Naive thymus-derived CD8-positive, alpha-beta T cell (primary cell): ENCODE results near the gene SMYD5. TPM values are rescaled to one million over a fixed set of nuclear protein-coding genes. Genes with fewer than 3 reads are reported as not detected.
"Not testable (repeated sequence)": the region's sequence is repeated elsewhere in the genome, so short reads cannot be mapped to it uniquely, and the experiment has no call there.

ENCODE experiments used
- ATAC-seq, 2 donors: fragments of 150-1000 bp; cut with Tn5 transposase in 1 of 2; sonication (Bioruptor Pico), chemical (Tn5 transposase) in 1 of 2; 1 replicate in 1 of 2; 2 replicates in 1 of 2; pipeline ENCODE4 v1.10.0; 2021; ENCODE audit warnings: mild to moderate bottlenecking in 2 of 2, moderate library complexity in 2 of 2
- POLR2A ChIA-PET: fragments of 350-600 bp; sonication (Branson Sonifier 250); formaldehyde crosslinking; loops from one replicate; lab custom pipeline; 2021; ENCODE audit warnings: antibody characterized with exemption; lab: Charles Lee
- DNase-seq, 10 donors: peaks; one replicate each; pipeline versions ENCODE4 v3.0.0 to v3.0.0-alpha.2; 2020 to 2022
- H3K27ac Mint-ChIP-seq, 10 donors: one replicate each; pipeline ENCODE4 v1.8.0; 2020 to 2022; ENCODE audit warnings: mild to moderate bottlenecking in 10 of 10, mixed read lengths in 10 of 10, moderate library complexity in 4 of 10, inconsistent platforms in 1 of 10
- H3K27me3 Mint-ChIP-seq, 5 donors: one replicate each; pipeline ENCODE4 v1.8.0; 2021 to 2022; ENCODE audit warnings: mixed read lengths in 5 of 5
- H3K36me3 Mint-ChIP-seq, 3 donors: one replicate each; pipeline ENCODE4 v1.8.0; 2020 to 2022; ENCODE audit warnings: mixed read lengths in 3 of 3, mild to moderate bottlenecking in 2 of 3, inconsistent platforms in 1 of 3
- H3K4me1 Mint-ChIP-seq, 4 donors: one replicate each; pipeline ENCODE4 v1.8.0; 2021 to 2022; ENCODE audit warnings: mixed read lengths in 4 of 4
- H3K4me3 Mint-ChIP-seq, 10 donors: one replicate each; pipeline ENCODE4 v1.8.0; 2020 to 2022; ENCODE audit warnings: mild to moderate bottlenecking in 10 of 10, mixed read lengths in 10 of 10, moderate library complexity in 6 of 10, inconsistent platforms in 1 of 10
- H3K9me3 Mint-ChIP-seq, 9 donors: one replicate each; pipeline ENCODE4 v1.8.0; 2020 to 2022; ENCODE audit warnings: mixed read lengths in 9 of 9, mild to moderate bottlenecking in 3 of 9, inconsistent platforms in 1 of 9, moderate library complexity in 1 of 9
- polyA plus RNA-seq, 3 donors: library from polyadenylated mRNA; unstranded; fragments of 300-500 nt; fragmentation: Illumina TruSeq; gene quantifications; one replicate each; pipeline ENCODE4 v1.2.3, GENCODE V29; 2021
- total RNA-seq, 8 experiments: library from RNA in 2 of 8; stranded (reverse) in 2 of 8; gene quantifications; one replicate each; pipeline ENCODE4 v1.2.3 and lab custom pipeline; 2021 to 2026

SMYD5 gene
- total and polyA plus RNA-seq, 5 experiments from 2014 or later: 22.7 to 56.3 (median 28.3) TPM

- H3K9me3 Mint-ChIP-seq: no peaks in the 10 kb centered on the region
- peak; percentile 84 to 90 for ATAC-seq
- POLR2A ChIA-PET: interaction anchor here (0.6 to 2.5 kb wide), 9 partner anchors 27 to 1330 kb away, joined by 3 to 11 read pairs (median 4); partner anchors contain the start of genes CCT7 and SMYD5
- peak overlapping the region in 5 of 10 donors; percentile 44 to 93 (median 63) for H3K27ac Mint-ChIP-seq
- peaks cover 20 to 74% (median 40%) of the 10 kb centered on the region in 5 donors for H3K27me3 Mint-ChIP-seq
- H3K36me3 Mint-ChIP-seq: no peaks in the 10 kb centered on the region
- peak overlapping the region; percentile 85 to 95 (median 93) for H3K4me3 Mint-ChIP-seq
- DNase-seq: peak; percentile 77 to 95 (median 88)
- peaks cover 8 to 18% (median 16%) of the 10 kb centered on the region in 4 donors for H3K4me1 Mint-ChIP-seq
These were observed 37.0 kb upstream of the SMYD5 start for GRCh38 chr2:73176881-73177644.

DNA sequence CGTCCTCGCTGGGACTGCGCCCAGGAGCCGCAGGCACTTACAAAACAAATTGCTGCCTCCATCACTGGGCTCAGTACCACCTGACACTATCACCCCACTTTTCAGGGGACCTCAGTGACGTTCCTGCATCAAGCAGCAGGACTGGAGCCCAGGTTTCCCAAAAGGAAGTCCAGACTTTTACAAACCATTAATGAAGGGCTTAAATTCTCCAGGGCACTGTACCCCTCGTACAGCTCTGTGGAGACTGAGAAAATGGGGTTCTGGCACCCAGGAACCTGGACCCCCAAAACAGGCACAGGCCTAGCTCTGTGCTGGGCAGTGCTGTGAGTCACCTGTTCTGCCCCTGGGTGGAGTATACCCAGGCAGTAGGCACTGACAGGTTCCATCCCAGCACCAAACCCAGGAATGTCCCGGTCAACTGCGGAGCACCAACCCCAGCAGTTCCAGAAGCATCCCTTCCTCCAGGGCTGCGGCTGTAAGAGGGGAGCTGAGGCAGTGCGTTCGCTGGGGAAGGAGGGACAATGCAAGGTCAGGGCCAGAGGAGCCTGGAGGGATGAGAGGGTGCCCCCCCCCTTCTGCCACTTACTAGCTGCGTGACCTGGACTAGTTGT lies 36.3 kb upstream of the SMYD5 start:
- Mint-ChIP-seq H3K36me3 (no peaks in the 10 kb centered on the region), H3K4me1 (peaks cover 8 to 18% (median 16%) of the 10 kb centered on the region in 4 donors), H3K27me3 (peaks cover 20 to 76% (median 39%) of the 10 kb centered on the region in 5 donors), H3K4me3 (peak overlapping the region; percentile 85 to 95 (median 93)), H3K27ac (peak overlapping the region in 2 of 10 donors; percentile 44 to 93), H3K9me3 (no peaks in the 10 kb centered on the region)
- ATAC-seq (peak; percentile 2 to 5), DNase-seq (no peak)
- POLR2A ChIA-PET: interaction anchor here (0.6 to 2.5 kb wide), 8 partner anchors 33 to 1329 kb away, joined by 3 to 11 read pairs (median 4); partner anchors contain the start of genes CCT7 and SMYD5

DNA sequence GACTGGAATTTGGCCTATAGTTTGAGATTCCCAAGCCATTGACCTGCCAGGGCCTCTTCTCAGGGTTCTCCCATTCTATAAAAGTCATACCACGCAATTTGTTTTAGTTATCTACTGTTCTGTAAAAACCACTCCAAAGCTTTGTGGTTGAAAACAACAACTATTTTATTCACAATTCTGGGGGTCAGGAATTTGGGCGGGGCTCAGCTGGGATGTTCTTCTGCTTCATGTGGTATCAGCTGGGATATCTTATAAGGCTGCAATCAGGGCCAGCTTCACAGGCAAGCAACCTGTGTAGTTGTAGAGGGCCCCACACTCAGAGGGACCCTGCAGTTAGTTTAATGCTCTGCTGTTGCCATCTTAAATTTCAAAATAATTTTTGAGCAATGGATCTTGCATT lies 28.1 kb upstream of the SMYD5 start:
- Mint-ChIP-seq H3K4me3 (no peak overlapping the region), H3K27ac (no peak overlapping the region), H3K4me1 (no peaks in the 10 kb centered on the region), H3K27me3 (peaks cover 8 to 36% (median 15%) of the 10 kb centered on the region in 5 donors), H3K36me3 (peaks cover 0 to 8% (median 3%) of the 10 kb centered on the region in 3 donors), H3K9me3 (peaks cover 0 to 10% (median 2%) of the 10 kb centered on the region in 9 donors)
- POLR2A ChIA-PET: no interaction called here
- no peak for ATAC-seq
- DNase-seq: no peak

DNA sequence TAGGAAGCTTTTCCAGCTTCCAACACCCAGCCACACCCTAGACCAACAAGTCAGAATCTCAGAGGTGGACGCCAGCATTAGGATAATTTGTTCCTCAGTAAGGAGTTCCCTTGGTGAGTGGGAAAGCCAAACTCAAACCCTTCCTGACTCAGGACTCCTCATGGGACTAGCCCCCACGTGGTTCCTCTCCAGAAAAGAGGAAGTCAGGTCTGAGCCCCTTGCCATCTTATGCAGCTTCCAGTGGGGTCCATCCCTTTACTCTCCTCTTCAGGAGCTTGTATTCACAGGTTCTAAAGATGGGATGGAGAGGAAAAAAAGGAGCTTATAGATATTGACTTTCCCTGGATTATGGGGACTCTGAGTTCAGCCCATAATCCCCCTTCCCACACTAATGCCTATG lies 26.5 kb upstream of the SMYD5 start:
- Mint-ChIP-seq H3K4me3 (no peak overlapping the region), H3K4me1 (no peaks in the 10 kb centered on the region), H3K27ac (no peak overlapping the region), H3K9me3 (peaks cover 0 to 10% (median 2%) of the 10 kb centered on the region in 9 donors), H3K36me3 (peaks cover 0 to 8% (median 3%) of the 10 kb centered on the region in 3 donors), H3K27me3 (peaks cover 6 to 28% (median 14%) of the 10 kb centered on the region in 5 donors)
- POLR2A ChIA-PET: no interaction called here
- no peak for ATAC-seq
- no peak for DNase-seq

- H3K27ac Mint-ChIP-seq: no peak overlapping the region
- peaks cover 16 to 44% (median 33%) of the 10 kb centered on the region in 5 donors for H3K27me3 Mint-ChIP-seq
- DNase-seq (no peak), ATAC-seq (no peak)
- peaks cover 0 to 2% (median 1%) of the 10 kb centered on the region in 3 donors for H3K36me3 Mint-ChIP-seq
- POLR2A ChIA-PET: no interaction called here
- H3K9me3 Mint-ChIP-seq: no peaks in the 10 kb centered on the region
- H3K4me1 Mint-ChIP-seq: peaks cover 0 to 9% (median 3%) of the 10 kb centered on the region in 4 donors
- H3K4me3 Mint-ChIP-seq: no peak overlapping the region
These were observed 16.5 kb upstream of the SMYD5 start for GRCh38 chr2:73197579-73197978.

DNA sequence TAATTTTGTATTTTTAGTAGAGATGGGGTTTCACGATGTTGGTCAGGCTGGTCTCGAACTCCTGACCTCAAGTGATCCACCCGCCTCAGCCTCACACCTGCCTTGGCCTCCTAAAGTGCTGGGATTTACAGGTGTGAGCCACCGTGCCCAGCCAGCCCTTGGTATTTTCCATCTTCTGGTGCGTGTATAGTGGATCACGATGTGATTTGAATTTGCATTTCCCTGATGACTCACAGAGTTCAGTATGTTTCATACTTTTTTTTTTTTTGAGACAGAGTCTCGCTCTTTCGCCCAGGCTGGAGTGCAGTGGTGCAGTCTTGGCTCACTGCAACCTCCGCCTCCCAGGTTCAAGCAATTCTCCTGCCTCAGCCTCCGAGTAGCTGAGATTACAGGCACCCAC lies 13.8 kb upstream of the SMYD5 start:
- H3K36me3 Mint-ChIP-seq, ATAC-seq, H3K9me3 Mint-ChIP-seq, H3K27ac Mint-ChIP-seq, H3K4me3 Mint-ChIP-seq, POLR2A ChIA-PET, DNase-seq: not testable (repeated sequence)
- peaks cover 0 to 12% (median 4%) of the 10 kb centered on the region in 4 donors for H3K4me1 Mint-ChIP-seq
- peaks cover 24 to 66% (median 46%) of the 10 kb centered on the region in 5 donors for H3K27me3 Mint-ChIP-seq

GRCh38 chr2:73202156-73203054 lies 11.6 kb upstream of the SMYD5 start, which contains the start of gene NOTO:
Gene NOTO (plus strand): TSS chr2:73202574. CDS start chr2:73202667, 93 bp downstream.
- peaks cover 0 to 12% (median 4%) of the 10 kb centered on the region in 4 donors for H3K4me1 Mint-ChIP-seq

GRCh38 chr2:73203055-73203681 lies 10.9 kb upstream of the SMYD5 start:
- Mint-ChIP-seq H3K4me3 (peak overlapping the region in 8 of 10 donors; percentile 16 to 72 (median 64)), H3K36me3 (peaks cover 0 to 2% (median 0%) of the 10 kb centered on the region in 3 donors), H3K27ac (no peak overlapping the region), H3K4me1 (peaks cover 0 to 12% (median 4%) of the 10 kb centered on the region in 4 donors), H3K27me3 (peaks cover 25 to 73% (median 42%) of the 10 kb centered on the region in 5 donors), H3K9me3 (no peaks in the 10 kb centered on the region)
- POLR2A ChIA-PET: interaction anchor here (0.6 kb wide), 2 partner anchors 25 to 26 kb away, joined by 3 read pairs; no protein-coding TSS in a partner anchor
- ATAC-seq (peak; percentile 33 to 43), DNase-seq (peak in 1 of 10 donors; percentile 13)

More at GRCh38 chr2:73202156-73203054, 11.6 kb upstream of the SMYD5 start, which contains the start of gene NOTO:
- DNase-seq (peak in 3 of 10 donors; percentile 5 to 14 (median 6)), ATAC-seq (peak; percentile 62 to 82)
- POLR2A ChIA-PET: no interaction called here
- H3K9me3 Mint-ChIP-seq: no peaks in the 10 kb centered on the region
- peaks cover 26 to 73% (median 46%) of the 10 kb centered on the region in 5 donors for H3K27me3 Mint-ChIP-seq
- H3K27ac Mint-ChIP-seq: no peak within 1 kb of the TSS
- peaks cover 0 to 2% (median 0%) of the 10 kb centered on the region in 3 donors for H3K36me3 Mint-ChIP-seq
- H3K4me3 Mint-ChIP-seq: peak within 1 kb of the TSS; percentile 33 to 77 (median 68)

DNA sequence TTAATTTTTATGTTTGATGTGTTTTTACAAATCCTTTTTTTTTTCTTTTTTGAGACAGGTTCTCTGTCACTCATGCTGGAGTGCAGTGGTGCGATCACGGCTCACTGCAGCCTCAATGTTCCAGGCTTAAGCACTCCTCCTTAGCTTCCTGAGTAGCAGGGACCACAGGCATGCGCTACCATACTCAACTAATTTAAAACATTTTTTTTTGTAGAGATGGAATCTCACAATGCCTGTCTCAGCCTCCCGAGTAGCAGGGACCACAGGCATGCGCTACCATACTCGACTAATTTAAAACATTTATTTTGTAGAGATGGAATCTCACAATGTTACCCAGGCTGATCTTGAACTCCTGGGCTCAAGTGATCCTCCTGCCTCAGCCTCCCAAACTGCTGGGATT lies 8.4 kb upstream of the SMYD5 start:
- no peak overlapping the region for H3K27ac Mint-ChIP-seq
- H3K36me3 Mint-ChIP-seq: peaks cover 0 to 2% (median 0%) of the 10 kb centered on the region in 3 donors
- H3K9me3 Mint-ChIP-seq: no peaks in the 10 kb centered on the region
- POLR2A ChIA-PET: no interaction called here
- no peak for DNase-seq
- peaks cover 31 to 56% (median 36%) of the 10 kb centered on the region in 5 donors for H3K27me3 Mint-ChIP-seq
- H3K4me3 Mint-ChIP-seq: no peak overlapping the region
- ATAC-seq: no peak
- H3K4me1 Mint-ChIP-seq: peaks cover 0 to 12% (median 4%) of the 10 kb centered on the region in 4 donors

DNA sequence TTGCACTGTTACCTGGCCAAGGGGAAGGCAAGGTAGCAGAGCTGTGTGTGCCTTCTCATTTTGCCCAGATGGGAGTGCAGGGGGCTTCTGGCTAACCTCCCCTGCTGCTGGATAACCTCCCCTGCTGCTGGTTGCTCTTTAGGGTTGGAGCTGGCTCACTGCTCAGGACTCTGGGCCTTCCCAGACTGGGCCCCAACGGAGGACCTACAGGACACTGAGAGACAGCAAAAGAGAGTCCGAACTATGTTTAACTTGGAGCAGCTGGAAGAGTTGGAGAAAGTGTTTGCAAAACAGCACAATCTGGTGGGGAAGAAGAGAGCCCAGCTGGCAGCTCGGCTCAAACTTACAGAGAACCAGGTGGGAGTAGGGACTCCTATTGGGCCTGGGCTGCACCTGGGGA lies 5.8 kb upstream of the SMYD5 start:
- H3K27ac Mint-ChIP-seq: no peak overlapping the region

GRCh38 chr2:73210019-73210418 lies 4.0 kb upstream of the SMYD5 start:
- Mint-ChIP-seq H3K4me3 (no peak overlapping the region), H3K27ac (no peak overlapping the region), H3K4me1 (peaks cover 6 to 26% (median 23%) of the 10 kb centered on the region in 4 donors), H3K36me3 (no peaks in the 10 kb centered on the region), H3K27me3 (peaks cover 12 to 24% (median 21%) of the 10 kb centered on the region in 5 donors), H3K9me3 (no peaks in the 10 kb centered on the region)
- no peak for DNase-seq
- ATAC-seq: no peak
- POLR2A ChIA-PET: no interaction called here

More for the DNA sequence above, 5.8 kb upstream of the SMYD5 start:
- POLR2A ChIA-PET: no interaction called here
- Mint-ChIP-seq H3K27me3 (peaks cover 21 to 41% (median 30%) of the 10 kb centered on the region in 5 donors), H3K4me1 (peaks cover 0 to 13% (median 8%) of the 10 kb centered on the region in 4 donors), H3K4me3 (no peak overlapping the region), H3K36me3 (no peaks in the 10 kb centered on the region), H3K9me3 (no peaks in the 10 kb centered on the region)
- DNase-seq (no peak), ATAC-seq (no peak)
